Panc1 (cell line): ENCODE data around the gene DOCK3. TPM values are rescaled to one million over a fixed set of nuclear protein-coding genes. Genes with fewer than 3 reads are reported as not detected.

Experiments used
- ATAC-seq: fragments of 200-7000 bp; cut with Tn5 transposase; 2 replicates; pipeline ENCODE4 v1.9.1; 2020; ENCODE audit warnings: mild to moderate bottlenecking, moderate library complexity
- BruUV-seq: library from RNA; stranded (reverse); fragments of 400-500 nt; replicated peaks from 2 replicates; lab custom pipeline; 2021; lab: Mats Ljungman, UMichigan
- CTCF ChIA-PET: fragments of 300-600 bp; sonication (Branson Sonifier 250); formaldehyde crosslinking; loops from one replicate; lab custom pipeline; 2022; ENCODE audit warnings: antibody characterized with exemption; lab: Charles Lee
- POLR2A ChIA-PET: fragments of 300-600 bp; sonication (Branson Sonifier 250); formaldehyde crosslinking; loops from one replicate; lab custom pipeline; 2022; ENCODE audit warnings: antibody characterized with exemption; lab: Charles Lee
- DNase-seq: peaks from one replicate; pipeline ENCODE4 v3.0.0-alpha.2; 2010; ENCODE audit warnings: low read depth, low spot score
- H3K27ac ChIP-seq: 2 replicates; pipeline ENCODE4 v1.5.1; 2011; ENCODE audit warnings: mild to moderate bottlenecking, low read length, inconsistent platforms
- H3K27me3 ChIP-seq: fragments of 200-500 bp; sonication (Bioruptor generic); 2 replicates; pipeline ENCODE4 v1.6.0; 2014; ENCODE audit warnings: low read length, inconsistent platforms; ENCODE audit not compliant: control insufficient read depth, insufficient read depth
- H3K36me3 ChIP-seq: fragments of 200-500 bp; sonication (Bioruptor generic); 2 replicates; pipeline ENCODE4 v1.5.1; 2014; ENCODE audit warnings: inconsistent platforms, mild to moderate bottlenecking, low read length, moderate library complexity; ENCODE audit not compliant: control insufficient read depth, insufficient read depth
- H3K4me1 ChIP-seq: 2 replicates; pipeline ENCODE4 v1.5.1; 2011; ENCODE audit warnings: inconsistent platforms, mild to moderate bottlenecking, low read length, moderate library complexity; ENCODE audit not compliant: control insufficient read depth, insufficient read depth
- H3K4me3 ChIP-seq, 2 experiments: 2 replicates each; pipeline ENCODE4 v1.5.1; 2011 to 2012; ENCODE audit warnings: low read depth in 2 of 2, low read length in 2 of 2, mild to moderate bottlenecking in 2 of 2, inconsistent platforms in 1 of 2, moderate library complexity in 1 of 2
- H3K9me3 ChIP-seq: fragments of 200-500 bp; sonication (Bioruptor generic); 2 replicates; pipeline ENCODE4 v1.5.1; 2014; ENCODE audit warnings: low read depth, mild to moderate bottlenecking, inconsistent platforms, low read length, moderate library complexity; ENCODE audit not compliant: control insufficient read depth, insufficient read depth
- POLR2AphosphoS5 ChIP-seq: IDR thresholded peaks from 2 replicates; pipeline ENCODE4 v1.6.1; 2012; ENCODE audit warnings: mild to moderate bottlenecking, low read depth, low read length, moderate library complexity
- REST ChIP-seq, 2 experiments: IDR thresholded peaks; 2 replicates each; pipeline ENCODE4 v1.6.1; 2011 to 2012; ENCODE audit warnings: low read depth in 2 of 2, control low read depth in 1 of 2, low read length in 1 of 2, mild to moderate bottlenecking in 1 of 2, moderate library complexity in 1 of 2; ENCODE audit not compliant: insufficient read depth in 1 of 2
- SIN3A ChIP-seq: IDR thresholded peaks from 2 replicates; pipeline ENCODE4 v1.6.1; 2012; ENCODE audit warnings: low read depth, mild to moderate bottlenecking, low read length, moderate library complexity, borderline replicate concordance; ENCODE audit not compliant: insufficient read depth
- TCF7L2 ChIP-seq: IDR thresholded peaks from 2 replicates; pipeline ENCODE4 v1.6.1; 2011; ENCODE audit warnings: mild to moderate bottlenecking, low read depth, low read length, inconsistent platforms
- in situ Hi-C: cut with HindIII; loops from 2 replicates; pipeline ENCODE4 v1.10.0; 2016; ENCODE audit warnings: low sequenced_read_pairs, low pct_unique_long_range_greater_than_20kb
- intact Hi-C: fragments of 100-400 bp; cut with micrococcal nuclease; formaldehyde crosslinking; loops from one replicate; pipeline ENCODE4 v1.10.0; 2022; ENCODE audit not compliant: unreplicated experiment
- total RNA-seq: library from RNA; stranded (reverse); gene quantifications from one replicate; pipeline ENCODE4 v1.2.1, GENCODE V29; 2021; ENCODE audit not compliant: unreplicated experiment
- TF ChIP-seq, protein P1 (sequence below): fragments of 450-650 bp; IDR thresholded peaks from 2 replicates; pipeline ENCODE4 v1.5.1; 2017; ENCODE audit warnings: mild to moderate bottlenecking

DOCK3 gene
- total RNA-seq, 1 experiment from 2014 or later, result 0.21 TPM

DNA sequence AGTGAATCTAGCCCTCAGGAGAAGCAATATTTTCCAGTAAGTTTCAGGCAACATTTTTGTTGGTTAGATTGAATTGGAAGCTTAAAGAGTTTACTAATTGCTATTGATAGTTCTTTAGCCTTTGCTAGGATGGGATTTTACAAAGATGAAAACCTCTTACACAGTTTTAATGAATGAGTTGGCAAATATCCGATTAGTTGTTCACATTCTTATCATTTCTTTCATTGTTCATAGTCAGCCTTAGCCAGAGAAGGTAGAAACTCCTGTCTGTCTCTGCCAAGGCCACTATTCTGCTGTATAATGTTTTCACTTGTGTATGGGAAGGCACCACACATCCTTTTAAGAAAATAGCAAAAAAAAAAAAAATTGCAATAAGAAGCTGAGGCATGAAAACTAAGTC lies 488.3 kb downstream of the DOCK3 start:
- BruUV-seq, result no TSS peak
- TF ChIP-seq SIN3A, result no peak
- no peak for TF ChIP-seq REST (IDR thresholded peaks at IDR 0.05; ENCODE audit: insufficient read depth in 1 of 2, low read depth in 2 of 2, low read length in 1 of 2)
- TF ChIP-seq, protein P1, sequence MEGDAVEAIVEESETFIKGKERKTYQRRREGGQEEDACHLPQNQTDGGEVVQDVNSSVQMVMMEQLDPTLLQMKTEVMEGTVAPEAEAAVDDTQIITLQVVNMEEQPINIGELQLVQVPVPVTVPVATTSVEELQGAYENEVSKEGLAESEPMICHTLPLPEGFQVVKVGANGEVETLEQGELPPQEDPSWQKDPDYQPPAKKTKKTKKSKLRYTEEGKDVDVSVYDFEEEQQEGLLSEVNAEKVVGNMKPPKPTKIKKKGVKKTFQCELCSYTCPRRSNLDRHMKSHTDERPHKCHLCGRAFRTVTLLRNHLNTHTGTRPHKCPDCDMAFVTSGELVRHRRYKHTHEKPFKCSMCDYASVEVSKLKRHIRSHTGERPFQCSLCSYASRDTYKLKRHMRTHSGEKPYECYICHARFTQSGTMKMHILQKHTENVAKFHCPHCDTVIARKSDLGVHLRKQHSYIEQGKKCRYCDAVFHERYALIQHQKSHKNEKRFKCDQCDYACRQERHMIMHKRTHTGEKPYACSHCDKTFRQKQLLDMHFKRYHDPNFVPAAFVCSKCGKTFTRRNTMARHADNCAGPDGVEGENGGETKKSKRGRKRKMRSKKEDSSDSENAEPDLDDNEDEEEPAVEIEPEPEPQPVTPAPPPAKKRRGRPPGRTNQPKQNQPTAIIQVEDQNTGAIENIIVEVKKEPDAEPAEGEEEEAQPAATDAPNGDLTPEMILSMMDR, result no peak
- no peak for TF ChIP-seq POLR2AphosphoS5
- no peak for TF ChIP-seq TCF7L2
- no peaks in the 10 kb centered on the region for H3K36me3 ChIP-seq
- no peaks in the 10 kb centered on the region for H3K27me3 ChIP-seq
- H3K27ac ChIP-seq, result no peak overlapping the region
- DNase-seq (no peak), ATAC-seq (no peak)
- CTCF ChIA-PET, result no interaction called here
- H3K9me3 ChIP-seq, result no peaks in the 10 kb centered on the region
- in situ Hi-C loops (no loop called here), intact Hi-C loops (no loop called here)
- H3K4me3 ChIP-seq, result no peak overlapping the region
- no peaks in the 10 kb centered on the region for H3K4me1 ChIP-seq
- POLR2A ChIA-PET, result no interaction called here

DNA sequence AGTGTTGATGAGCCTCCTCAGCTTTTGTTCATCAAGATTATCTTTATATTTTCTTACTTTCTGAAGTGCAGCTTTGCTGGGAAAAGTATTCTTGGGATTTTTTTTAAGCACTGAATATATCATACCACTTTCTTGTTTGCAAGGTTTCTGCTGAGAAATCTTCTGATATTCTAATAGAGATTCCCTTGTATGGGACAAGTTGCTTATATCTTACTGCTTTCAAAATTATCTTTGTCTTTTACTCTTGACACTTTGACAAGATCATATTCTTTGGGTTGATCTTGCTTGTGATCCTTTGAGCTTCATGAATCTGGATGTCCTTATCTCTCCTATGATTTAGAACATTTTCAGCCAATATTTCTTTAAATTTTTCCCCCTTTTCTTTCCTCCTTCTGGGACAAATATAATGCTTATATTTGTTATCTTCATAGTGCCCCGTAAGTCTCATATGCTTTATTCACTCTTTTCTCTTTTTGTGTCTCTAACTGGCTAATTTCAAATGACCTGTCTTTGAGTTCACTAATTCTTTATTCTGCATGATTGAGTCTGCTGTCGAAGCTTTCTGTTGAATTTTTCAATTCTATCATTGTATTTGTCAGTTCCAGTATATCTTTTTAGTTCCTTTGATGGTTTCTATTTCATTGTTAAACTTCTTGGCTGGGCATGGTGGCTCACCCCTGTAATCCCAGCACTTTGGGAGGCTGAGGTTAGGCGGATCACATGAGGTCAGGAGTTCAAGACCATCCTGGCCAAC lies 499.0 kb downstream of the DOCK3 start:
- H3K36me3 ChIP-seq, result no peaks in the 10 kb centered on the region
- no peak for TF ChIP-seq SIN3A
- no peak for TF ChIP-seq REST (IDR thresholded peaks at IDR 0.05; ENCODE audit: insufficient read depth in 1 of 2, low read depth in 2 of 2, low read length in 1 of 2)
- no peak for TF ChIP-seq TCF7L2
- TF ChIP-seq, protein P1, result no peak
- TF ChIP-seq POLR2AphosphoS5, result no peak
- POLR2A ChIA-PET, result no interaction called here
- in situ Hi-C loops (no loop called here), intact Hi-C loops (no loop called here)
- 0 out of 2 replicates have a peak, but pooled peaks cover 6% of the 10 kb centered on the region for H3K9me3 ChIP-seq
- CTCF ChIA-PET, result no interaction called here
- no peak overlapping the region for H3K27ac ChIP-seq
- H3K27me3 ChIP-seq, result no peaks in the 10 kb centered on the region
- H3K4me3 ChIP-seq, result no peak overlapping the region
- ATAC-seq (no peak), DNase-seq (no peak)
- BruUV-seq, result no TSS peak
- H3K4me1 ChIP-seq, result no peaks in the 10 kb centered on the region
